GM23338 (cell line): ENCODE measurements around the gene URI1. TPM values are rescaled to one million over a fixed set of nuclear protein-coding genes. Genes with fewer than 3 reads are reported as not detected.

Experiments
- ATAC-seq: fragments of 200-7000 bp; cut with Tn5 transposase; 3 replicates; pipeline ENCODE4 v1.9.1; 2020
- DNase-seq: peaks from one replicate; pipeline ENCODE4 v3.0.0-alpha.2; 2015; ENCODE audit warnings: low spot score
- H2AFZ ChIP-seq: fragments of 200-600 bp; sonication (generic); 2 replicates; pipeline ENCODE4 v1.8.0; 2016; ENCODE audit warnings: antibody characterized with exemption, mild to moderate bottlenecking, moderate library complexity
- H3F3A ChIP-seq: fragments of 200-600 bp; sonication (generic); replicated peaks from 2 replicates; pipeline ENCODE4 v1.8.0; 2017; ENCODE audit warnings: antibody characterized with exemption, mixed run types, low read depth
- H3K27ac ChIP-seq: fragments of 200-600 bp; sonication (generic); 2 replicates; pipeline ENCODE4 v1.6.1; 2016; ENCODE audit warnings: low read depth
- H3K27me3 ChIP-seq: fragments of 200-600 bp; sonication (generic); 2 replicates; pipeline ENCODE4 v1.8.0; 2016; ENCODE audit warnings: mild to moderate bottlenecking, mixed run types, moderate library complexity; ENCODE audit not compliant: insufficient read depth
- H3K36me3 ChIP-seq: fragments of 200-600 bp; sonication (generic); 2 replicates; pipeline ENCODE4 v1.8.0; 2016; ENCODE audit warnings: mild to moderate bottlenecking; ENCODE audit not compliant: insufficient read depth
- H3K4me1 ChIP-seq: fragments of 200-600 bp; sonication (generic); 2 replicates; pipeline ENCODE4 v1.8.0; 2016; ENCODE audit warnings: mild to moderate bottlenecking, moderate library complexity; ENCODE audit not compliant: insufficient read depth
- H3K4me2 ChIP-seq: fragments of 200-600 bp; sonication (generic); 2 replicates; pipeline ENCODE4 v1.7.1; 2017; ENCODE audit warnings: mixed run types
- H3K4me3 ChIP-seq: fragments of 200-600 bp; sonication (generic); 2 replicates; pipeline ENCODE4 v1.6.1; 2016; ENCODE audit warnings: mixed run types
- H3K79me2 ChIP-seq: fragments of 200-600 bp; sonication (generic); replicated peaks from 2 replicates; pipeline ENCODE4 v1.8.0; 2017; ENCODE audit warnings: mild to moderate bottlenecking; ENCODE audit not compliant: insufficient read depth
- H3K9me2 ChIP-seq: fragments of 200-600 bp; sonication (generic); 2 replicates; pipeline ENCODE4 v1.8.0; 2017; ENCODE audit not compliant: insufficient read depth
- H4K20me1 ChIP-seq: fragments of 200-600 bp; sonication (generic); replicated peaks from 2 replicates; pipeline ENCODE4 v1.8.0; 2017; ENCODE audit warnings: mild to moderate bottlenecking; ENCODE audit not compliant: insufficient read depth
- H3K27ac Mint-ChIP-seq: 2 replicates; pipeline ENCODE4 v1.8.0; 2020; ENCODE audit warnings: inconsistent platforms, mild to moderate bottlenecking, moderate library complexity, mixed read lengths
- H3K27me3 Mint-ChIP-seq: 3 replicates; pipeline ENCODE4 v1.8.0; 2022; ENCODE audit warnings: low read depth, mild to moderate bottlenecking, moderate library complexity, mixed read lengths, inconsistent platforms; ENCODE audit not compliant: insufficient read depth, poor library complexity
- H3K36me3 Mint-ChIP-seq: 3 replicates; pipeline ENCODE4 v1.8.0; 2021; ENCODE audit warnings: low read depth, mild to moderate bottlenecking, inconsistent platforms, moderate library complexity, mixed read lengths
- H3K4me1 Mint-ChIP-seq: 3 replicates; pipeline ENCODE4 v1.8.0; 2020; ENCODE audit warnings: mild to moderate bottlenecking, inconsistent platforms, mixed read lengths
- H3K4me3 Mint-ChIP-seq: 3 replicates; pipeline ENCODE4 v1.8.0; 2021; ENCODE audit warnings: moderate library complexity, mild to moderate bottlenecking, inconsistent platforms, mixed read lengths
- H3K9me3 Mint-ChIP-seq: 3 replicates; pipeline ENCODE4 v1.8.0; 2020; ENCODE audit warnings: moderate library complexity, mild to moderate bottlenecking, inconsistent platforms, mixed read lengths
- CREB1 ChIP-seq: fragments of 250-450 bp; sonication (Bioruptor Pico); IDR thresholded peaks from 2 replicates; pipeline ENCODE4 v1.5.0; 2020; ENCODE audit warnings: low read depth, mild to moderate bottlenecking, moderate library complexity
- ETS1 ChIP-seq: IDR thresholded peaks from 2 replicates; pipeline ENCODE4 v1.6.1; 2016; ENCODE audit warnings: antibody characterized with exemption
- EZH2phosphoT487 ChIP-seq: fragments of 200-600 bp; sonication (generic); IDR thresholded peaks from one replicate; pipeline ENCODE4 v1.8.1; 2018; ENCODE audit warnings: antibody characterized with exemption; ENCODE audit not compliant: unreplicated experiment
- POLR2AphosphoS5 ChIP-seq: IDR thresholded peaks from 2 replicates; pipeline ENCODE4 v1.6.1; 2016; ENCODE audit warnings: antibody characterized with exemption, low read depth
- ZNF331 ChIP-seq: fragments of 250-450 bp; sonication (Bioruptor Pico); IDR thresholded peaks from 2 replicates; pipeline ENCODE4 v1.5.0; 2020; ENCODE audit warnings: low read depth, mild to moderate bottlenecking, moderate library complexity
- ZNF462 ChIP-seq: fragments of 250-450 bp; sonication (Bioruptor Pico); IDR thresholded peaks from 2 replicates; pipeline ENCODE4 v1.5.0; 2020; ENCODE audit warnings: mild to moderate bottlenecking, moderate library complexity
- polyA plus RNA-seq: library from polyadenylated mRNA; unstranded; fragments of >200 nt; fragmentation: Nextera tagmentation; extraction: Ambion mirVana; gene quantifications from 2 replicates; pipeline ENCODE4 v1.2.1, GENCODE V29; 2016
- total RNA-seq: library from RNA; depleted of rRNA; stranded (reverse); fragments of >200 nt; shearing (Covaris generic); gene quantifications from 2 replicates; pipeline ENCODE4 v1.2.3, GENCODE V29; 2014

Gene URI1
- total and polyA plus RNA-seq, 2 experiments from 2014 or later: 27.6 to 68.4 TPM

GRCh38 chr19:29934257-29934656, 7.8 kb upstream of the URI1 start:
- Mint-ChIP-seq H3K27me3 (peaks cover 5% of the 10 kb centered on the region), H3K4me3 (no peak overlapping the region), H3K36me3 (no peaks in the 10 kb centered on the region; the same call in 2 of the 3 replicates), H3K4me1 (no peaks in the 10 kb centered on the region), H3K27ac (no peak overlapping the region), H3K9me3 (peaks cover 17% of the 10 kb centered on the region; the same call in 2 of the 3 replicates)
- H3K36me3 ChIP-seq: no peaks in the 10 kb centered on the region
- no peak overlapping the region for H2AFZ ChIP-seq
- H3K4me1 ChIP-seq: no peaks in the 10 kb centered on the region
- TF ChIP-seq ZNF331 (CRISPR knock-in tag) (no peak), ETS1 (no peak), ZNF462 (CRISPR knock-in tag) (no peak), POLR2AphosphoS5 (no peak), CREB1 (no peak), EZH2phosphoT487 (no peak)
- no peak overlapping the region for H3K27ac ChIP-seq
- no peaks in the 10 kb centered on the region for H3K27me3 ChIP-seq
- no peak overlapping the region for H3K4me3 ChIP-seq
- DNase-seq (no peak), ATAC-seq (no peak)
- no peaks in the 10 kb centered on the region for H3F3A ChIP-seq
- H3K9me2 ChIP-seq: no peaks in the 10 kb centered on the region
- H3K79me2 ChIP-seq: no peaks in the 10 kb centered on the region
- H4K20me1 ChIP-seq: no peaks in the 10 kb centered on the region
- H3K4me2 ChIP-seq: no peak overlapping the region
